Astrocyte of the hippocampus (primary cell): ENCODE data around the gene ATP2A3.

Source experiments
- DNase-seq: peaks from one replicate; pipeline ENCODE4 v3.0.0; 2011; ENCODE audit warnings: low read depth, low spot score

The ATP2A3 gene

GRCh38 chr17:3912827-3913226 lies 51.4 kb downstream of the ATP2A3 start:
- no peak for DNase-seq

GRCh38 chr17:3911271-3912053 lies 52.8 kb downstream of the ATP2A3 start:
- no peak for DNase-seq

DNA sequence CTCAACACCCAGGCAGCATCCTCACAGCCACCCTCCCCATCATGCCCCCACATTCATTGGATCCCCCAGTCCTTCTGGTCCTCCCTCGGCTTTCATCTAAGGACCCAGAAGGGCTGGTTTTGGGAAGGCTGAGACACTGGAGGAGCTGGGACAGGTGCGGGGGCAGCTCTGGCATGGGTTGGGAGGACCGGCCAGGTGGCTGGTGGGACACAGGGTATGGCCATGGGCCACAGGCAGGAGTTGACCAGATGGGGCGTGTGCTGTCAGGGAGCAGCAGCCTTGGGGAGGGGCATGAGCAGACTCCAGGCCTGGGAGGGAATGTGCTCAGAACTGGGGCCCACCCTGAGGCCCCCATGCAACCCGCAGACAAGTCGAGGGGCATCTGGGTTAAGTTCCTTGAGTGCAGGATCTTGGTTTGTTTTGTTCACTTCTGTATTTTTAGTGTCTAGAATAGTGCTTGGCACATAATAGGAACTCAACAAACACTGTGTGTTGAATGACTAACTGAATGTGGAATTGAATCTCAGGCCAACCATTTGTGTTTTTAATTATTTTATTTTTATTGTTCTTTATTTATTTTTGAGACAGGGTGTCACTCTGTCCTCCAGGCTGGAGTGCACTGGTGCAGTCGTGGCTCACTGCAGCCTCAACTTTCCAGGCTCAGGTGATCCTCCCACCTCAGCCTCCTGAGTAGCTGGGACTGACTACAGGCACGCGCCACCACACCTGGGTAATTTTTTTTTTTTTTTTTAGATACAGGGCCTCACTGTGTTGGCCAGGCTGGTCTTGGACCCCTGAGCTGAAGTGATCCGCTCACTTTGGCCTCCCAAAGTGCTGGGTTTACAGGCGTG lies 53.6 kb downstream of the ATP2A3 start:
- DNase-seq, result no peak

- no peak for DNase-seq
Observed at GRCh38 chr17:3909257-3909656, 55.0 kb downstream of the ATP2A3 start.

DNA sequence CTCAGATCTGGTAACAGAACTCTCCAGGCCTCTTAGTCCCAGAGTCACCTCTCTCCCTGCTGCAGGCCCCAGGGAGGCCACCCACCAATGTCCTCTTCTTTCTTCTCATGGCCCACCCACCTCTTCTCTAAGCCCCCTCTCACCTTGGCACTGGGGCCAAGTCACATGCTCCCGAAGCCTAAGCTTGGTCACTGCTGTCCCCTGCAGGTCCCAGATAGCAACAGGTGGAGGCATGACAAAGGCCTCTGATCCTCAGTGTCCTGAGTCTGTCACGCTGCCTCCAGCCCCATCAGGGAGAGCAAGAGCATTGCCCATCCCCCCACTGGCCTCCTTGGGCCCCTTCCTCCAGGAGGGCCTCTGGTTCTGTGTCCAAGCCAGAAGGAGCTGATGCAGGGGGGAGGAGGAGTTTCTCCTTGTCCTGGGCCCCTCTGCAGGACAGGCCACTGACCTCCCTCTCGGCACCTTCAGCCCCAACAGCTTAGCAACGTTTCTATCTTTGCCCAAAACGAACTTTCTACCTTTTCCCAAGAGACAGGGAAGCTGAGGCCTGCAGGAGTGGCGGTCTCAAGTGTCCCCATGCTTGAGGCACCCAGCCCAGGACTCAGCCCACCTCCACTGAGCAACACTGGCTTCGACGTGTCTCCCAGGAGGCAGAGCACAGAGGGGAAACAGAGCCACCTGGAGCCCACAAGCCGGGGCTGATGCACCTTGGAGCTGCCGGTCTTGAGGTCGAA lies 56.6 kb downstream of the ATP2A3 start:
- DNase-seq, result no peak

DNA sequence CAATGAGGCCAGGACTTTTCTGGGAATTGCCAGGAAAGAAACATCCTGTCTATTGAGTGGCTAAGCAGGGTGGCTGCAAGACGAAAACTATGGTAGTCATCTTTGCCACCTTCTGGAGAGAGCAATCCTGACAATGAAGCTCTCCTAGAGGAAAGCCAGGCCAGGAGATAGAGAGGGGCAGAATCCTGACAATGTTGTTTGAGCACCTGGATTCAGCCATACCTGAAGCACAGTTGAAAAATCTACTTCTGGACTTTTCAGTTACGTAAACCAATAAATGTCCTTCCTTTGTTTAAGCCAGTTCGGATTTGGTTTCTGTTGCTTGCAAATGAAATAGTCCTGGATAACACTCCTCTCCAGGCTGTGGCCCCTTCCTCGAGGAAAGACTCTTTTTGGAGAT lies 57.4 kb downstream of the ATP2A3 start:
- DNase-seq, result no peak

DNA sequence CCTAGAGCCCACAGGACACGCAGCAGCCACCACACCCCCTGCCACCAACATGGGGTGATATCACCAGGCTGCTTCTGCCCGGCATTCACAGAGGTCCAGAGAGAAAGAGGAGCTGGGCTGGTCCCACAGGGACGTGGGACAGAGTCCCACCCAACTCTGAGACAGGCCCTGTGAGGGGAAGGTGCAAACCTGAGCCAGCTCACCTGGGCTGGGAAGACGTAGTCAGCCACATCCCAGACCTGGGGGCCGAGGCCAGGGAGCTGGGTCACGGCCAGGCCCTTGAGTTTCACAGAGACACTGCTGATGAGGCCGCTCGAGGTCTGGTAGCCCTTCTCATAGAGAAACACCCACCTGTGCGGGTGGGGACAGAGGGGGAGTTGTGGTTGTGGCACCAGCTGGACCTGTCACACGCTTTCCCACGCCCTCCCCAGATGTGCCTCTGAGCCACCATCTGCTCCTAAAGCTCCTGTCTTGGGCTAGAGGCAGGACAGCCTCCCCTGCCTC lies 59.2 kb downstream of the ATP2A3 start:
- DNase-seq, result no peak

- no peak for DNase-seq
Observed at GRCh38 chr17:3904501-3904900, 59.7 kb downstream of the ATP2A3 start.

DNA sequence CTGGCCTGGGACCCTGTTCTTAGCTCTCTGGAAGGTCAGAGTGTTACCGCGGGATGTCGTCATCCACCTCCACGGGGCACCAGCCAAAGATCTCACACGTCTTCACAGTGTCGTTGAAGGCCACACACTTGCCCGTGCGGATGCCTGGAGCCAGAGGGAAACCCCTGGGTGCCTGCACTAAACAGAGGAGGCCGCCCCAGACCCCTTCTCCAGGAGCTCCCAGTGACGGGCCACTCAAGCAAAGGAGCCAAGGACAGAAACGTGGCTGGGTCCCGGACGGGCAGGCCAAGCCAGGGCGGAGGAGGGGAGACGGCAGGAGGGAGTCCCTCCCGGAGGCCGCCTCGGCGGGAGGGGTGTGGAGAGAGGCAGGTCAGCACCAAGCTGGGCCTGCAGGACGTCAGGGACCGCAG lies 60.4 kb downstream of the ATP2A3 start:
- DNase-seq, result no peak

- DNase-seq, result no peak
Observed at GRCh38 chr17:3903051-3903825, 61.0 kb downstream of the ATP2A3 start.

- no peak for DNase-seq
Observed at GRCh38 chr17:3900646-3901045, 63.6 kb downstream of the ATP2A3 start.

GRCh38 chr17:3897731-3898130 lies 66.5 kb downstream of the ATP2A3 start:
- no peak for DNase-seq

DNA sequence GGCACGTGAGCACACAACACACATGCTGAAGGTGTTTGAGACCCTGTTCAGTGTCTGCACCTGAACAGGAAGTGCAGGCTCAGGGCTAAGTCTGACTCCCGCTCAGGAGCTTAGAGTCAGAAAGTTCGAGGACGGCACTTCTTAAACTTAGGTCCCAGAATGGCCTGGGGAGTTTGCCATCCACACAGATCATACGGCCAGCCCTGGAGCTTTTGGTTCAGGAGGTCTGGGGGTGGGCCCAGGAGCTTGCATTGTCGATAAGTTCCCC lies 67.3 kb downstream of the ATP2A3 start:
- DNase-seq, result no peak

DNA sequence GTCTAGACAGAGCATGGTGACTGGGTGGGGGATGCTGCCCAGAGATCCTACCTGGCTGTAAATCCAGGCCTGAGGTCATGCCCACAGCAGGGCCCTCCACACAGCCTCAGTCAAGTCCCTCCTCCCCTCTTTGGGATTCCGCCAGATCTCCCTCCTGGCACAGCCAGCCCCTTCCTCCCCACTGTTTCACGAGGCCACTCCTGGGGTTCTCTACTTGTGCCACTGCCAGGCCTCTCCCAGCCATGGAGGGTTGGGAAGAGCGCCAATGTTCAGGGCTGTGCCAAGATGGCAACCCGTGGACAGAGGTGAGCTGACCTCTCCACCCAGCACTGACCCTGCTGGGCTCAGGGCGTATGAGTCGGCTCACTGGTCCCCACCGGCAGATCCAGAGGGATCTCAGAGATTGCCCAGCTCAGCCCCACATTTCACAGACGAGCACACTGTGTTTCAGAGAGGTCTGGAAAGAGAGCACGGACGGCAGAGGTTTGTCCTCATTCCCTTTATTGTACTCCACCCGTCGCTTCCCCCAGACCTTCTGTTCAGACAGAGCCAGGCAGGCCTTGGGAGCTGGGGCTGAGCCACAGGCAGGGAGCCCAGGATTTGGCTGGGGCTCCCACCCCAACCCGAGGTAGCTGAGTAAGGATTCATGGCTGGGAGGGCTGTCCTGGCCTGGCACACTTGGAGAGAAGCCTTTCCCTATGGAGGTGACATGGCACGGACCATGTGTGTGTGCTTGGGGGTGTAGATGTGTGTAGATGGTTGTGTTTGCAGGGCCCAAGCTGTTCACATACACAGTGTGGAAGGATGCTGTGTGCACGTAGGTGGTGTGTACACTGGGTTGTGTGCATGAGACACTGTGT lies 67.9 kb downstream of the ATP2A3 start:
- no peak for DNase-seq

DNA sequence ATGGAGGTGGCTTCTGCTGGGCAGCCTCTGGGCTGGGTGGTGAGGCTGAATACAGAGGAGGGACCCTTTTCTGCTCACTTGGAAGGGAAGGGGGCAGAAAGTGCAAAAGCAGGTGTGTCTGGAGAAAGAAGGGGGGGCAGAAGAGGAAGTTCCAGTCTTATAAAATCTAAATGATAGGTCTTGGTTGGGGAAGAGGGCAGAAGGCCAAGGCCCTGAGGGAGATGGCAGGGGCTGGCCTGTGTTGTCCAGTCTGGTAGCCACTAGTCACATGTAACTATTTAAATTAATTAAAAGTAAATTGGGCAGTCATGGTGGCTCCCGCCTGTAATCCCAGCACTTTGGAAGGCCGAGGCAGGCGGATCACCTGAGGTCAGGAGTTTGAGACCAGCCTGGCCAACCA lies 68.9 kb downstream of the ATP2A3 start:
- no peak for DNase-seq

DNA sequence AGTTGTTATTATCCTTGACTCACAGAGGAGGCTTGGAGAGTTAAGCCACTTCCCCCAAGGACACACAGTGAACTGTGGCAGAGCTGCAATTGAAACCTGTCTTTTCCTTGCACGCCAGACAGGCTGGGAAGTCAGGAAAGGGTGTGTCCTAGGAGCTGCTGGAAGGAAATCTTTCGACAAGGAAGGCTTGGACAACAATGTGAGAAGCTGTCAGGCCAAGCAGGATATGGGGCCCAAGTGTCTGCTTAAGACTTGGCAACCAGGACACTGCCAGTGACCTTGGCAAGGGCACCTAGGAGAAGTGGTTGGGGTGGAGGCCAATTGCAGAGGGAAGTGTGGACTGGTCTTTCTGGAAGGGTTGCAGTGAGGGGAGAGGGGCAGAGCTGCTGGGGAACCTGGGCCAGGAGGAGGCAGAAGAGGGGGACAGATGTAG lies 69.3 kb downstream of the ATP2A3 start:
- no peak for DNase-seq

DNA sequence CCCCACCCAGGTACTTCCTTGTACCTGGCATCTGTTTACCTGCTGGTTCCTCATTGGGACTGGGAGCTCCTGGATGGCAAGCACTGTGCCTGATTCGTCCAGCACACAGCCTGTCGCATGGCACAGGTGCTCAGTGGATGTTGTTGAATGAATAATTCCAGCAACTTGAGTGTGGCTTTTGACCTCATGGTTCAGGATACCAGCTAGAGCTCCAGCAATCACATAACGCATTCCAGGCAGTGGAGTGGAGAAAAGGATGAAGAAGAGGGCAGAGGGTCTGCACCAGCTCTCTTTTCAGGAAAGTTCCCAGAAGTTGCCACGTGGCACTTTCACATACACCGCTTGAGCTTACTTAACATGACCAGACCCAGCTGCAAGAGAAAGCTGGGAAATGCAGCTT lies 70.0 kb downstream of the ATP2A3 start:
- no peak for DNase-seq

DNA sequence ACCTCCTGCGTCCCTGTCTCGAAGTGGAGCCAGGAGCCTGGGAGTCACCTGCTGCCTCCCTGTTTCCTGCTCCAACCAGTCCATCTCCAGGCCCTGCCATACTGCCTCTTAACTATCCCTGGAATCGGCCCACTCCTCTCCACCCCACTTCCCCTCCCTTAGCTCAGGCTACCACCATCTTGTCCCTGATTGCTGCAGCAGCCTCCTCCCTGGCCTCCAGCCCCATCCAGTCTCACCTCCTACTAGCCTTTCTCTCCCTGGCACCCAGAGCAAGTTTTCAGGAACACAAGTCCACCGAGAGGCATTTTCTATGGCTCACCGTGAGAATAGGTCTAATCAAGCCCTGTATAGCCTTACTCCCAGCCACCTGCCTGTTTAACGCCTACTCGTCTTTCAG lies 70.5 kb downstream of the ATP2A3 start:
- no peak for DNase-seq

GRCh38 chr17:3893003-3893719 lies 71.1 kb downstream of the ATP2A3 start, which contains the start of gene CAMKK1:
Gene CAMKK1, minus strand, starts transcription at chr17:3893053. Its CDS starts 7,366 bp downstream, at chr17:3885687.
- DNase-seq, result peak; percentile 95
